Fibroblast of the aortic adventitia (primary cell): ENCODE measurements around the gene APEX1. TPM values are rescaled to one million over a fixed set of nuclear protein-coding genes. Genes with fewer than 3 reads are reported as not detected.
A peak's percentile ranks its signal among the peaks of the same experiment; 100 is the strongest.
"Not testable (repeated sequence)": the region's sequence is repeated elsewhere in the genome, so short reads cannot be mapped to it uniquely, and the experiment has no call there.

Experiments
- DNase-seq: peaks from one replicate; pipeline ENCODE4 v3.0.0-alpha.2; 2010; ENCODE audit warnings: low read depth
- H3K4me3 ChIP-seq: 2 replicates; pipeline ENCODE4 v1.5.1; 2011; ENCODE audit warnings: low read depth, mild to moderate bottlenecking, control low read depth, low read length, moderate library complexity
- small RNA-seq: library from RNA; depleted of rRNA; stranded (forward); fragments of <200 nt; gene quantifications from one replicate; pipeline ENCODE3, GENCODE V24; 2012
- total RNA-seq: library from RNA; depleted of rRNA; stranded (reverse); fragments of >200 nt; gene quantifications from 2 replicates; pipeline ENCODE4 v1.2.3, GENCODE V29; 2012; ENCODE audit warnings: low replicate concordance
- TF ChIP-seq, protein P1 (sequence below): IDR thresholded peaks from 2 replicates; pipeline ENCODE4 v1.5.1; 2011; ENCODE audit warnings: mild to moderate bottlenecking, low read length, control low read depth, inconsistent platforms; ENCODE audit not compliant: insufficient read depth

The APEX1 gene
- total RNA-seq, 1 donor, result 58.8 TPM

DNA sequence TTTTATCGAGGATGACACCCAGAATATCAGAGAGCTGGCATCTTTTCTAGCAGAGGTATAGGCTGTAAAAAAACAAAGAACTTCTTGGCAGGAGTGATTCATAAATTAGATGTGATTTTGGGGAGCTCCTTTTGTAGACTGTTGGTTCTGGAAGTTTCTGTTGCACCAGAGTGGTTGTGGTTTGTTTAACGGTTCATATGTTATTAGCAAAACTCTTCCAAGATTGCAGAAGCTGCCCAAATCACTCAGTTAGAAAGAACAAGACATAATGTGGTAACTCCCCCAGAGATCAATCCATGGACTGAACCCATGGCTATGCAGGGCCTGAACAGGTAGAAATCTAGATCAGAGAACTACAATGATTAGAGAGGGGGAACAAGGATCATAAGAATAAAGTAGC lies 43.6 kb downstream of the APEX1 start:
- H3K4me3 ChIP-seq, result no peak overlapping the region
- DNase-seq, result no peak
- TF ChIP-seq, protein P1, sequence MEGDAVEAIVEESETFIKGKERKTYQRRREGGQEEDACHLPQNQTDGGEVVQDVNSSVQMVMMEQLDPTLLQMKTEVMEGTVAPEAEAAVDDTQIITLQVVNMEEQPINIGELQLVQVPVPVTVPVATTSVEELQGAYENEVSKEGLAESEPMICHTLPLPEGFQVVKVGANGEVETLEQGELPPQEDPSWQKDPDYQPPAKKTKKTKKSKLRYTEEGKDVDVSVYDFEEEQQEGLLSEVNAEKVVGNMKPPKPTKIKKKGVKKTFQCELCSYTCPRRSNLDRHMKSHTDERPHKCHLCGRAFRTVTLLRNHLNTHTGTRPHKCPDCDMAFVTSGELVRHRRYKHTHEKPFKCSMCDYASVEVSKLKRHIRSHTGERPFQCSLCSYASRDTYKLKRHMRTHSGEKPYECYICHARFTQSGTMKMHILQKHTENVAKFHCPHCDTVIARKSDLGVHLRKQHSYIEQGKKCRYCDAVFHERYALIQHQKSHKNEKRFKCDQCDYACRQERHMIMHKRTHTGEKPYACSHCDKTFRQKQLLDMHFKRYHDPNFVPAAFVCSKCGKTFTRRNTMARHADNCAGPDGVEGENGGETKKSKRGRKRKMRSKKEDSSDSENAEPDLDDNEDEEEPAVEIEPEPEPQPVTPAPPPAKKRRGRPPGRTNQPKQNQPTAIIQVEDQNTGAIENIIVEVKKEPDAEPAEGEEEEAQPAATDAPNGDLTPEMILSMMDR, result no peak

DNA sequence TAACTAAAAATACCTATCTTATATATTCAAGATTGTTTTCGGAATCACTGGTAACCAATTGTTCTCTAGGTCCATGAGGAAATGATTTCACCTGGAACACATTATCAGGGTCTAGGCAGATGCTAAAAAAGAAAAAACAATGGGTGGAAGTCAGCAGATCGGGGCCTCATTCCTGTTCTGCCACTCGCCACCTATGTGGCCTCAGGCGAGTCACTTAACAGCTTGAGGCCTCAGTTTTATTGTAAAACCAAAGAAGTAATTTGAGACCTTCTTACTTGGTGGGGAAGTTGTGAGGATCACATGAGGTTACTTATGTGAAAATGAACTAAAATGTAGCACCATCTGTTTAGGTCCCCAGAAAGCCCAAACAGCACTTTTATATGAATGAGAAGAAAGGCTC lies 44.1 kb downstream of the APEX1 start:
- TF ChIP-seq, protein P1, result no peak
- H3K4me3 ChIP-seq, result no peak overlapping the region
- no peak for DNase-seq

DNA sequence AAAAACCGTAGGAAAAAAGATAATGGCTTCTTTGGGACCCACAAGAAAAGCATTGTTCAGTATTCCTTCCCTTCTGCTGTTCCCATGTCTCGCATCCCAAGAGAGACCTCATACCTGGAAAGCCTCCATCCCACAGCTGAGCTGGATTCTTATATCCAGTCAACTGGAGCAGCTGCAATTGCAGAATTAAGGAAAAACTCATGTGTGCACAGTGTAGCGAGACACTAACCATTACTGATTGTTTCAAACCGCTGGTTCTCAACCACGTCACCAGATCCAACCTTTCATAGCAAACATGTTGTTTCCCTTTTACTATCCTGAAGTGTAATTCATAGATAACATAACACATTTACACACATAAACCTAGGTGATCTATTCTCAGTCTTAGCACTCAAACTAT lies 44.9 kb downstream of the APEX1 start:
- H3K4me3 ChIP-seq, result no peak overlapping the region
- TF ChIP-seq, protein P1, result no peak

DNA sequence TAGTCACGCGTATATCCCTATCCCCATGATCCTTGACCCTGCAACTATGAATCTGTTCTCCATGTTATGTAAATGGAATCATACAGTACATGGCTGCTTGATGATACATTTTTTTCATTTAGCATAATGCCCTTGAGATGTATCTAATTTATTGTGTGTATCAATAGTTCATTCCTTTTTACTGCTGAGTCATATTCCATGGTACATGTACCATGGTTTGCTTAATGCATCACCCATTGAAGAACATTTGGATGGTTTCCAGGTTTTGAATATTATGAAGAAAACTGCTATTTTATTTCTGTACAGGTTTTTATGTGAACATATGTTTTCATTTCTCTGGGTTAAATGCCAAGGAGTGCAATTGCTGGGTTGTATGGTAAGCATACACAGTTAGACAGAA lies 46.3 kb downstream of the APEX1 start:
- TF ChIP-seq, protein P1, result no peak
- DNase-seq, result peak; percentile 61
- no peak overlapping the region for H3K4me3 ChIP-seq

More for the DNA sequence above, 44.9 kb downstream of the APEX1 start:
- DNase-seq, result no peak

DNA sequence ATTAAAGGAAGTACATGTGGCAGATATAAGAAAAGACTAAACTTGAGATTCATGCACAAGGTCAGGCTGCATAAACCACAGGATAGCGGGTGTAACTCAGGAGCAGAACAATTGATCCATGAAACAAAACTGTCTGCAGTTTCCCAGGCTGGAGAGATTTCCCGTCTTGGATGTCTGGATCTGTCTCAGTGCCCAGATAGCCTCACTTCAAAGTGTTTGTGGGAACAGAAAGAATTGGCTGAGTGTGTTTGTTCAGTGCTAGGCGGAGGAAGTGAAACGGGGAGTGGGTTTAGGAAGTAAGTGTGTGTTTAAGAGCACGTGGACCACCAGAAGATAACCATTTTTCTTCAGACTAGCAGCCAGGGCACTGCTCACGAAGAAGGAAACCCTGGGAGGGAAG lies 48.9 kb downstream of the APEX1 start:
- H3K4me3 ChIP-seq, result no peak overlapping the region
- TF ChIP-seq, protein P1, result no peak
- no peak for DNase-seq

DNA sequence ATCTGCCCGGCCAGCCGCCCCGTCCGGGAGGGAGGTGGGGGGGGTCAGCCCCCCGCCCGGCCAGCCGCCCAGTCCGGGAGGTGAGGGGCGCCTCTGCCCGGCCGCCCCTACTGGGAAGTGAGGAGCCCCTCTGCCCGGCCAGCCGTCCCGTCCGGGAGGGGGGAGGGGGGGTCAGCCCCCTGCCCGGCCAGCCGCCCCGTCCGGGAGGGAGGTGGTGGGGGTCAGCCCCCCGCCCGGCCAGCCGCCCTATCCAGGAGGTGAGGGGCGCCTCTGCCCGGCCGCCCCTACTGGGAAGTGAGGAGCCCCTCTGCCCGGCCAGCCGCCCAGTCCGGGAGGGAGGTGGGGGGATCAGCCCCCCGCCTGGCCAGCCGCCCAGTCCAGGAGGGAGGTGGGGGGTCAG lies 51.2 kb downstream of the APEX1 start:
- not testable (repeated sequence) for H3K4me3 ChIP-seq, DNase-seq

DNA sequence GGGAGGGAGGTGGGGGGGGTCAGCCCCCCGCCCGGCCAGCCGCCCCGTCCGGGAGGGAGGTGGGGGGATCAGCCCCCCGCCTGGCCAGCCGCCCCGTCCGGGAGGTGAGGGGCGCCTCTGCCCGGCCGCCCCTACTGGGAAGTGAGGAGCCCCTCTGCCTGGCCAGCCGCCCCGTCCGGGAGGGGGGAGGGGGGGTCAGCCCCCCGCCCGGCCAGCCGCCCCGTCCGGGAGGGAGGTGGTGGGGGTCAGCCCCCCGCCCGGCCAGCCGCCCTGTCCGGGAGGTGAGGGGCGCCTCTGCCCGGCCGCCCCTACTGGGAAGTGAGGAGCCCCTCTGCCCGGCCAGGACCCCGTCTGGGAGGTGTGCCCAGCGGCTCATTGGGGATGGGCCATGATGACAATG lies 51.7 kb downstream of the APEX1 start:
- DNase-seq, H3K4me3 ChIP-seq: not testable (repeated sequence)

Small RNA genes lying within 50 kb of the gene (small RNA-seq; reads per million reads assigned to genes)
- gene RNA5SP382, result 1.5 reads per million, percentile 54 among the genes with 10 or more reads in this experiment

Other genes starting within 250 kb of the APEX1 start
- not detected in 2 replicates for gene OR11H6, start 231.5 kb upstream of the APEX1 start, total RNA-seq
- not detected in 2 replicates for gene OR11H7, start 226.2 kb upstream of the APEX1 start, total RNA-seq
- not detected in 2 replicates for gene OR11H4, start 215.9 kb upstream of the APEX1 start, total RNA-seq
- gene TTC5, start 149.3 kb upstream of the APEX1 start, total RNA-seq, result 16.6 and 49.7 TPM in 2 replicates
- gene CCNB1IP1, start 121.9 kb upstream of the APEX1 start, total RNA-seq, result 24.4 and 38.6 TPM in 2 replicates
- 5.6 and 19.9 TPM in 2 replicates for gene PARP2, start 111.6 kb upstream of the APEX1 start, total RNA-seq
- 17.7 and 17.8 TPM in 2 replicates for gene TEP1, start 41.7 kb upstream of the APEX1 start, total RNA-seq
- 0.18 and 0.65 TPM in 2 replicates for gene KLHL33, start 19.1 kb upstream of the APEX1 start, total RNA-seq
- 31.2 and 45.6 TPM in 2 replicates for gene OSGEP, start 414 bp upstream of the APEX1 start, total RNA-seq
- gene PIP4P1, start 6.2 kb downstream of the APEX1 start, total RNA-seq, result 23.7 and 25.3 TPM in 2 replicates
- gene PNP, start 14.2 kb downstream of the APEX1 start, total RNA-seq, result 14.7 and 39.2 TPM in 2 replicates
- 0.25 TPM in 1 of 2 replicates, not detected in the other for gene RNASE10, start 50.3 kb downstream of the APEX1 start, total RNA-seq
- not detected in 2 replicates for gene RNASE9, start 105.8 kb downstream of the APEX1 start, total RNA-seq
- not detected in 2 replicates for gene RNASE11, start 132.8 kb downstream of the APEX1 start, total RNA-seq
- not detected in 2 replicates for gene RNASE12, start 136.2 kb downstream of the APEX1 start, total RNA-seq
- gene OR6S1, start 186.5 kb downstream of the APEX1 start, total RNA-seq, result not detected in 2 replicates
- gene RNASE4, start 229.3 kb downstream of the APEX1 start, total RNA-seq, result 4.8 and 24.1 TPM in 2 replicates
- 4.8 and 11.4 TPM in 2 replicates for gene ANG, start 233.5 kb downstream of the APEX1 start, total RNA-seq